ENCODE data around the gene OR2F1.

DNA sequence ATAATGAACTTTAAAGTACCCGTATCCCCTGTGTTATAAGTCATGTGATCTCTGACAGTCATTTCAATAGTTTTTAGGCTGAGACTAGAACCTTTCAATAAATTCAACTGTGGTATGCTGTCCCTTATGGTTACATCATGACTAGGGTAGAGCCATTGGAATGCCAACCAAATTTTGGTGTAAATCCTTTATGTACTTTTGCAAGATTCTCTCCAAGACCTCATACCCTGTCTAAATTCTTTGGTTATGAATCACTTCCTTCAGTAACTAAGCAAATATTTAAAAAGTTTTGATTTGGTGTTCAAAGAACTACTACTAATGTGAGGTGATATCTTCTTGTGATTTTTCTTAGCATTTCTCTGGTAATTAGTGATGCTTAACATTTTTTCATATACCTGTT, 24.7 kb downstream of the OR2F1 start:
- TF ChIP-seq, protein P1, sequence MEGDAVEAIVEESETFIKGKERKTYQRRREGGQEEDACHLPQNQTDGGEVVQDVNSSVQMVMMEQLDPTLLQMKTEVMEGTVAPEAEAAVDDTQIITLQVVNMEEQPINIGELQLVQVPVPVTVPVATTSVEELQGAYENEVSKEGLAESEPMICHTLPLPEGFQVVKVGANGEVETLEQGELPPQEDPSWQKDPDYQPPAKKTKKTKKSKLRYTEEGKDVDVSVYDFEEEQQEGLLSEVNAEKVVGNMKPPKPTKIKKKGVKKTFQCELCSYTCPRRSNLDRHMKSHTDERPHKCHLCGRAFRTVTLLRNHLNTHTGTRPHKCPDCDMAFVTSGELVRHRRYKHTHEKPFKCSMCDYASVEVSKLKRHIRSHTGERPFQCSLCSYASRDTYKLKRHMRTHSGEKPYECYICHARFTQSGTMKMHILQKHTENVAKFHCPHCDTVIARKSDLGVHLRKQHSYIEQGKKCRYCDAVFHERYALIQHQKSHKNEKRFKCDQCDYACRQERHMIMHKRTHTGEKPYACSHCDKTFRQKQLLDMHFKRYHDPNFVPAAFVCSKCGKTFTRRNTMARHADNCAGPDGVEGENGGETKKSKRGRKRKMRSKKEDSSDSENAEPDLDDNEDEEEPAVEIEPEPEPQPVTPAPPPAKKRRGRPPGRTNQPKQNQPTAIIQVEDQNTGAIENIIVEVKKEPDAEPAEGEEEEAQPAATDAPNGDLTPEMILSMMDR (IDR thresholded peaks at IDR 0.05), result no peak
- TF ChIP-seq POLR2A (IDR thresholded peaks at IDR 0.05), result no peak
